HG03108 (cell line): ENCODE results near the gene CFAP92.
"Not testable (repeated sequence)": the region's sequence is repeated elsewhere in the genome, so short reads cannot be mapped to it uniquely, and the experiment has no call there.

Experiments used
- ATAC-seq: cut with Tn5 transposase; IDR thresholded peaks from one replicate; pipeline ENCODE4 v1.9.1; 2021; ENCODE audit warnings: moderate library complexity; ENCODE audit not compliant: unreplicated experiment

The CFAP92 gene

DNA sequence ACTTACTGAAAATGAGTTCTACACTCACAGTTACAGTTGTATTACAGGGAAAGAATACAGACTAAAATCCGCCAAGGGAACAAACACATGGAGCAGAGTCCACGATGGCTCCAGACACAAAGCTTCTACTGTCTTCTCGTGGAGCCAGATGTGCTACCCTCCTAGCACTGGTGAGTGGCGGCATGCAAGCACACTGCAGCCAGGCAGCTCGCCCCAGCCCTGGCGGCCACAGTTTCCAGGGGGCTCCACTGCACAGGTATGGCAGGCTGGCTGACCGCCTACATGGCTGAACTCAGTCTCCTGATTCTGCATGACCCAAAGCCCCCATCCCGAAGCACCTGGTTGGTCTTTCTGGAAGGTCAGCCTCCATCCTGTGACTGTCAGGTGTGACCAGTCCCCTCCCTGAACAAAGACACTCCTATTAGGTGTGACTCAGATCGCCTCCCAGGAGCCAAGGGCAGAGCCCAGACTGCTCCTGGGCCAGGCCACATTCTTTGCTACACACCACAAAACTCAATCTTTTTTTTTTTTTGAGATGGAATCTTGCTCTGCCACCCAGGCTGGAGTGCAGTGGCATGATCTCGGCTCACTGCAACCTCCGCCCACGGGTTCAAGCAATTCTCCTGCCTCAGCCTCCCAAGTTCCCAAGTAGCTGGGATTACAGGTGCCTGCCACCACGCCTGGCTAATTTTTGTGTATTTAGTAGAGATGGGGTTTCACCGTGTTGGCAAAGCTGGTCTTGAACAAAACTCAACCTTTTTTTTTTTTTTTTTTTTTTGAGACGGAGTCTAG, 51.5 kb downstream of the CFAP92 start:
- no peak for ATAC-seq

DNA sequence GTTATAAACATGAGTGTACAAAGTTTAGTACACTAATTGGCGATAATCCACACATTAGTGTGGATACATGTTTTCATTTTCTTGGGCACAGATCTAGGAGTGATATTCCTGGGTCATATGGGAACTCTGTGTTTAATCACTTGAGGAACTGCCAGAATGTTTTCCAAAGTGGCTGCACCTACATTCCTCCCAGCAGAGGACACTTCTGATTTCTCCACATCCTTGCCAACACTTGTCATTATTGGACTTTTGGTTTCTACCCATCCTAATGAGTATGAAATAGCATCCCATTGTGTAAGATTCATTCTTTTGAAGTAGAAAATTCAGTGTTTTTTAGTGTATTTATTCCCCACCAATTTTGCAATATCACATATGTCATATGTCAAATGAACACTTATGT, 53.6 kb downstream of the CFAP92 start:
- no peak for ATAC-seq

DNA sequence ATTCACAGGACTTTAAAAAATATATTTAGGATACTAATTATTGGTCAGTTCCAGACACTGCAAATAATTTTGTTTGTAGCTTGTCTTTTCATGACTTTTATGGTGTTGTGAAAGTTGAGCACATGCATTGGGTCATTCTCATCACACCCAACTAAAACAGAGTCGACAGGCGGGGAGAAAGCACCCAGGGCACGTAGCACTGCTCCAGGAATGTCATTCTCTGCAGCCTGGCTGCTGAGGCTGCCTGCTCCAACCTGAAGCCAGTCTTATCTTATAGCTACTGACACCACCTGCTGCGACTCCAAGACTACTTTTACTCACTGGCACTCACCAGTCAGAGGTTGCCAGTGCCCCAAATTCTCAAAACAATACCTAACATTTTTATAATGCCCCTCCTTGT, 57.5 kb downstream of the CFAP92 start:
- no peak for ATAC-seq

DNA sequence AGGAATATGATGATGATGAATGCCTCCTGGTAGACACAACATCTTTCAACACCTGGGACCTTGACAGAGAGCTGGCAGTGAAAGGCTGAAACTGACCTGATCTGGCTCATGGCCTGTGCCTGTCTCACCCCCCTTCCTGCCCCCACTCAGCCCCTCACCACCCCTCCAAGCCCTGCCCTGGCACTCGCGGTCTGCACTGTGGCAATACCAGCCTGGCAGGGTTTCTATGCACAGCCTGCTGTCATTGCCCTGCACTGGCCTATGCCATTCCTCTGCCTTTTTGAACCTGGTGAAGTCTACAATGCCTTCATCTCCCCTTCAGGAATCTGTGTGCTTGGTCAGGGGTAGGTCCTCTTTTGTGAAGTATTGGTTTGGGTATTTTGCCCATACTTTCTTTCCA, 58.0 kb downstream of the CFAP92 start:
- no peak for ATAC-seq

DNA sequence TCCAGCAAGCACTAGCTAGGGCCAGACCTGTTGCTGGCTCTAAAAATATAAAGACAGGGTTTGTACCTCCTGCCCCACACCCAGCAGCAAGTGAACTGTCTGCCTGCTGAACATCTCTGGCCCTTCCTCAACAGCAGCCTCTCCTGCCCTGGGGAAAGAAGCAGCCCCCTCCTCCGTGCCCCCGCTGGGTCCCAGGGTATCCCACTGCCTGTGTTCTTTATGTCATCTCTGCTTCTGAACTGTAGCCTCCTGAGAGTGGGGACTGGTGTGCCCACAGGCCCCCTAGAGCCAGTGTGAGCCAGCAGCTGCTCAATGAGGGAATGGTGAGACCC, 60.0 kb downstream of the CFAP92 start:
- ATAC-seq = no peak

DNA sequence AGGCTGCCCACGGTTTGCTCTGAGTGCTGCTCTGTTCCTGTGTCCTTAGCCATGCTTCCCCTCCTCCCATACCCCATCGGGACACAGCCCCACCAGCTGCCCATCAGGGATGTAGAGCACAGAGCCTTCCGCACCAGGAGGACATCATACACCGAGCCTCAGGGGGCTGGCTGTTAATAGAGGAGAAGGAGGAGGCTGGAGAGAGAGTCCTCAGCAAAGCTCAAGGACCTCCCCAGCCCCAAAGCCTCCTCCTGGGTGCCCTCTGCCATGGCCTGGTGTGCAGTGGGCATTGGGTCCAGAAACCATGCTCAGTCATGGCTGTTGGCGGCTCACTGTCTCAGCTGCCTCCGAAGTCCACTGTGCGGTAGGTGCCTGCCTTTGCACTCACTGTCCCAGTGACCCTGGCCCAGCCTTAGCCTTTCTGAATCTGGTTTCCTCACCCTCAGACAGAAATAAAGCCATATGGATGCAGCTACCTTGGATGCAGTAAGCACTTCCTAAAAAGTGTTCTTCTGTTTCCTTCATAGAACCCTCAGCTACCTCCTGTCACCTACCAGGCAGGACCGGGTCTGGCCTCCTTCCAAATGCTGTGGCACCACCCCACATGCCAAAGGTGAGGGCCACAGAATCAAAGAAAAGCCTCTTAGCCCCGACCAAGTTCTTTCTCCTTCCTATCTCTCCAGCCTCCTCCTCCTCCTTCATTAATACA, 60.5 kb downstream of the CFAP92 start:
- ATAC-seq = no peak

DNA sequence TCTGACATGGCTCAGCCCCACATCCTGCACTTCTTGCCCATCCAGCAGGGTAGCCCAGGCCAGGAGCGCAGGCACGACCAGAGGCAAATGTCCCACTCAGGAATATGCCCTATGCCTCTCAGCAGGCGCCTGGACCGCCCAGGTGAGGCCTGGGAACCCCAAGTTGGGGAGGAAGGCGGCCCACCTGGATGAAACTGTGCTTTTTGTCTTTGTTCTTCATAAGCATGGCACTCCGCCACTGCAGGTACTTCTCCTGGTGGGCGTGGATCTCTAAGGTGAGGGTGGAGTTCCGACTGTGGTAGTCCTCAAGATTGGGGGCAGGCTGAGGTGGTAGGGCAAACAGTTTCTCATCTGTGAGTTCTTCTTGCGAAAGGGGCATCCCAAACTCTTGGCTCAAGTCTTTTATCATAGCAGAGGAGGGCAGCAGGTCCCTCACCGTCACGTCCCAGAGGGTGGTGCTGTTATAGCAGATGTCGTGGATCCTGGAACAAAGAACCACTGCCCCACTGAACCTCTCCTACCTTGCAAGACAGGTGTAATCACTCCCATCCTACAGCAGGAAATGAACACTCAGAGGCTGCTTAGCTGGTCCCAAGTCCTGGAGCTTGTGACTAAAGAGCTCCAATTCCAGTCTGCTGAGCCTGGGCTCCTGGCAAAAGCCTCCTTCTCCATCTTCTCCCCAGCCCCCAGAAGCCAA, 61.2 kb downstream of the CFAP92 start:
- no peak for ATAC-seq

DNA sequence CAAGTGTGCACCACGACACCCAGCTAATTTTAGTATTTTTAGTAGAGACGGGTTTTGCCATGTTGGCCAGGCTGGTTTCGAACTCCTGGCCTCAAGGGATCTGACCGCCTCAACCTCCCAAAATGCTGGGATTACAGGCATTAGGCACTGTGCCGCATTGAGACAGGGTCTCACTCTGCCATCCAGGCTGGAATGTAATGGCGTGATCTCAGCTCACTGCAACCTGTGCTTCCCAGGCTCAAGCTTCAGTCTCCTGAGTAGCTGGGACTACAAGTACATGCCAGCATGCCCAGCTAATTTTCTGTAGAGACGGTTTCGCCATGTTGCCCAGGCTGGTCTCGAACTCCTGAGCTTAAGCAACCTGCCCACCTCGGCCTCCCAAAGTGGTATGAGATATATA, 62.8 kb downstream of the CFAP92 start:
- ATAC-seq = no peak

DNA sequence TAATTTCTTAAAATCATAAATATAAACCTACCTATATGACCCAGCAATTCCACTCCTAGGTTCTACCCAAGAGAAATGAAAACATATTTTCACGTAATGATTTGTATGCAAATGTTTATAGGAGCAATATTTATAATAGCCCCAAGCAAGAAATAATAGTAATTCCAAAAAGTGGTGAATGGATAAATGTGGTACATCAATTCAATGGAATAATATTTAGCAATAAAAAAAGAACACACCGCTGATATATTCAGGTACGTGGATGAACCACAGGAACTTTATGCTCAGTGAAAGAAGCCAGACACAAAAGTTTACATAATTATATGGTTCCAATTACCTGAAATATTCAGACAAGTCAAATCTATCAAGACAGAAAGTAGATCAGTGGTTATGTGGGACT, 64.5 kb downstream of the CFAP92 start:
- ATAC-seq = no peak

DNA sequence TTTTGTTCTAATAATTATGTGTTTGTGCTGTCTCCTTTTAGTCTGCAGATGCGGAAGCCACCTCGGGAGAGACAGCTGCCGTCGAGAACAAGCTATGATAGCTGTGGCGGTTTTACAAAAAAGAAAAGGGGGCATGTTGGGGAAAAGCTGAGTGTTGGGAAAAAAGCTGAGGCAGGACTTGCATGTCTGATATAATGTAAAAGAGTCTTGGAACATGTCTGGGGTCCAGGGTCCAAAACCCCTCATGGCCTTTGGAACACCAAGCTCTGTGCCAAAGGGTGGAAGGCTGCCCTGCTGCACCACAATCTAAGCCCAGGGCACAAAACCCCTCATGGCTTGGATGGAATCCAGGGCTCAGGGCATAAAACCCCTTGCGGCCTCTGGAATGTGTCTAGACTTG, 69.9 kb downstream of the CFAP92 start:
- not testable (repeated sequence) for ATAC-seq

DNA sequence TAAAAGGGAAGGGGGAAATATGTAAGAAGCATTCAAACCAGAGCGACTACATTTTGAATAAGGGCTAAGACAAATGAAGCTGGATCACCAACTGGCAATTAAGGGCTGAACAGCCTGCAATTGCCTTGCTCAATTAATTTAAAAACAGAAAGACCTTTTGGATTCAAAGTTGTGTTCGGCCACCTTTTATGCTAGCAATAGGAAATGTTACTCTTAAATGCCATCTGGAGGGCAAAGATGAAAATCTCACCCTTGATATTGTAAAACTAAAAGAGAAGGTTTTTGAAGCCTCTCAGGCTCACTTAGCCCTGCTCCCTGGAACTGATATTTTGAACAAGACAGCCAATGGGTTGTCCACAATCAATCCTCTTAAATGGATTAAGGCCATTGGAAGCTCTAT, 70.3 kb downstream of the CFAP92 start:
- ATAC-seq = no peak

DNA sequence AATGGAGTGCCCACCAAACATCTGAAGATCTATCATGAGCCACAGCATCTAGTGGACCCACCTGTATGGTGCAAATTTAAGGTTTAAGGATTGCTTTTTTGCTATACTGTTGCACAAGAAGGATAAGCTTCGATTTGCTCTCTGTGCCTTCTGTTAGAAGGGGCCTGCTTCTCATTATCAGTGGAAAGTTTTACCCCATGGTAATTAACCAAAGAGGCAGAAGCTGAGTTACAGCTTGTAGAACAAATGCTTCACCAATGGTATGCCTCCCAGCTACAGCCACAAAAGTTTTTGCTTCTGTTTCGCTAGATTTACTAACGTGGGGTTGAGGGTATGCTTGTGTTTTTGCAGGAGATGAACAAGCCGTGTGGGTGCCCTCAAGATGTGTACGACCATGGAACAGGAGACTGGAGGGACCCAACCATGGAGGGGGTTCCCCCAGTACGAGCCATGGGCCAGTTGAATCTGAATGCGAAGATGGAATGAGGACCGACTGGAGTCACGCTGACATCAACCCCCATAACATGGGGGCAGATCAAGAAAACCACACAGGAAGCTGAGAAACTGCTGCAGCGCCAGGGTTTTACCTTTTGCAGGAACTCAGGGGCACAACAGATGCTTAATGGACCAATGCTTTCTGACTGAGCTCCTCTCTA, 70.9 kb downstream of the CFAP92 start:
- no peak for ATAC-seq

DNA sequence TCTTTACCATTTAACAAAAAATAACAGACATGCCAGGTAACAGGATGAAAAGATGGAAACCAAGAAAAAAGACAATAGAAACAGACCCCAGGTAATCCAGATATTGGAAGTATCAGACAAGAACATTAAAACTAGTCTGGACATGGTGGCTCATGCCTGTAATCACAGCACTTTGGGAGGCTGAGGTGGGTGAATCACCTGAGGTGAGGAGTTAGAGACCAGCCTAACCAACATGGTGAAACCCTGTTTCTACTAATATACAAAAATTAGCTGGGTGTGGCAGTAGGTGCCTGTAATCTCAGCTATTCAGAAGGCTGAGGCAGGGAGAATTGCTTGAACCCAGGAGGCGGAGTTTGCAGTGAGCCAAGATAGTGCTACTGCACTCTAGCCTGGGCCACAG, 73.9 kb downstream of the CFAP92 start:
- no peak for ATAC-seq

DNA sequence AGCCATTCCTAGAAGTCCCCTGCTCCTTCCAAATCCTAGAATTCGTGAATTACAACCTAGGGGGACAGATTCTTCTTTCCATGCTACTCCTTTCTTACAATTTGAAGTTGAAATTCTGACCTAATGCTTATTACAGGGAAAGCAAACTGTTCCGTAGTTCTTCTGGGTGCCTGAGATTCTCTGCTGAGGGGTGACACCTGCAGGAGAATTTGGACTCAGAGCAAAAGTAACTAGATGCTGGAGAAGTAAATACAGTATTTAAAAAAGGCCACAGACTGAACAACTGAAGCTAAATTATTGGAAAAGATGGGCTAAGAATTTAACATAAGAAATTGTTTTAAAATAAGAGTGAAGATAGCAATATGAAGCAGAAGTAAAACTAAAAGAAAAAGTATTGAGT, 76.6 kb downstream of the CFAP92 start:
- ATAC-seq = no peak

DNA sequence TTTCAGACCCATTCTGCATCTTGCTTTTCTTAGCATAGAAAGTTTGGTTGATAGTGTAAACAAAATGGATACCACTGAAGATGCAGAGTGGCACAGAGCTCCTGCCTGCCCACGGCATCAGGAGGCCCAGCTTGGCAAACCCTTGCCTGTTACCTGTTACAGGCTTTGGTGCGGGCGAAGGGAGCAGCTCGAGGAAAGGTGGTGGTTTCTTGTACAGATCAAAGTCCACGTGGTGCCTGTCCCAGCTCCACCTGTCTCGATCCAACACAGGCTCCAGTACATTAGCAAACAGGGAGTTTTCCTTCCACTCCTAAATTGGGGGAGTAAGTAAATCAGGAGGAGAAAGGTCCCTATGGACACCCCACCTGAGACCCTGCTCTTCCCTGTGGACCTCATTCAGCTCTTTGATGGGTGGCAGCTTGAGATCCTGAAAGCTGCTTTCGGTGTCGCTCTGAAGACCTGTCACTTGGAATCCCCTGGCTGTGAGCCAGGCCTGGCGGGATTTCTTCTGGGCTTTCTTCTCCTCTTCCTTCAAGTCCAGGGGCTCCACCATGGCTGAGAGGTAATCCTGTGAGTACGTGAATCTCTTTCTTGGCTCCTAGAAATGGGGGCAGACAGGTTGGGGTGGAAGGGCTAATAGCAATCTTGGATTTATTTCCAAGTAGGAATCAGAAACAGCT, 78.8 kb downstream of the CFAP92 start:
- ATAC-seq = no peak

DNA sequence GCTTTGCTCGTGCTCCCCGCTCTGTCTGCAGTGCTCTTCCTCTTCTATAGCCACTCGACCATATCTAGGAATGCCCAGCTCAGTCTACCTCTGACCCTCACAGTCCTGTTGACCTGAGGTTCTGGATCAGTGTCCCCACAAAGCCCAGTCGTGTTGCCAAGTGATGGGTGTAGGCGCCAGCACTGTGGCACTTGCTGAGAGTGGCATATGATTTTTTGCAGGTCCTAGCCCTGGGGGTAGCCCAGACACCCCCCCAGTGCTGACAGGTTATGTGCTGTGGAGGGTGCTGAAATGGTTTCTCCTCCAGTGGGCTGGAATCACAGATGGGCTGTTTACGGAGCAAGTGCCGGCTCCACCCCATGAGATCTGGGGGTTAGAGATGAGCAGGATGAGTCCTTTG, 82.0 kb downstream of the CFAP92 start:
- ATAC-seq = no peak

DNA sequence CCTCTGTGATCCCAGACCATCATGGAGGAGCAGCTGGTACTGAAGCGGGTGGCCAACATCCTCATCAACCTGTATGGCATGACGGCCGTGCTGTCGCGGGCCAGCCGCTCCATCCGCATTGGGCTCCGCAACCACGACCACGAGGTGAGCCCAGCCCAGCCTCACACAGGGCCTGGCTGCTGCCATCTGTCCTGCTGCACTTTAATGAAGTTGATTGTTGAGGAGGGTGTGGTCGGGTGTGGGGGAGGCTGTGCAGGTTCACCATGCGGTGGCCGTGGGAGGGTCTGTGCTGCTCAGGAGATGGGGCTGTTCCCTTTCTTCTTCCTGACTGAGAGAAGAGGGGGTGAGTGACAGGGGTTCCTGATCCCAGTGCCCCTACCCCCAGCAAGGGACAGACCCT, 83.9 kb downstream of the CFAP92 start:
- ATAC-seq = no peak

DNA sequence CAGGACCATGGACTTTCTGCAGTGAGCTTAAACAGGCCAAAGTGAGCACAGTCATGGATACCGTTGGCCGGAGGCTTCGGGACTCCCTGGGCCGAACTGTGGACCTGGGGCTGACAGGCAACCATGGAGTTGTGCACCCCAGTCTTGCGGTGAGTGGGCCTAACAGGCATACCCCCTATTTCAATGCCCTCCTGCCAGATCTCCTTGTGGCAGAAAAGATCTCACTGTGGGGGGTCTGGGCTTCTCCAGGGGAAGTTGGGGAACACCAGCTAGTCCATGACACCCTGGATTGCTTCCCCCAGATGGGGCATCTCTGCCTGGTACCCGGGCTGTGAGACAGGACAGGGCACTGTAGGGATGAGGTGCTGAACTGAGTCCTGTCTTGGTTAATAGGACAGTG, 84.9 kb downstream of the CFAP92 start:
- ATAC-seq = no peak

DNA sequence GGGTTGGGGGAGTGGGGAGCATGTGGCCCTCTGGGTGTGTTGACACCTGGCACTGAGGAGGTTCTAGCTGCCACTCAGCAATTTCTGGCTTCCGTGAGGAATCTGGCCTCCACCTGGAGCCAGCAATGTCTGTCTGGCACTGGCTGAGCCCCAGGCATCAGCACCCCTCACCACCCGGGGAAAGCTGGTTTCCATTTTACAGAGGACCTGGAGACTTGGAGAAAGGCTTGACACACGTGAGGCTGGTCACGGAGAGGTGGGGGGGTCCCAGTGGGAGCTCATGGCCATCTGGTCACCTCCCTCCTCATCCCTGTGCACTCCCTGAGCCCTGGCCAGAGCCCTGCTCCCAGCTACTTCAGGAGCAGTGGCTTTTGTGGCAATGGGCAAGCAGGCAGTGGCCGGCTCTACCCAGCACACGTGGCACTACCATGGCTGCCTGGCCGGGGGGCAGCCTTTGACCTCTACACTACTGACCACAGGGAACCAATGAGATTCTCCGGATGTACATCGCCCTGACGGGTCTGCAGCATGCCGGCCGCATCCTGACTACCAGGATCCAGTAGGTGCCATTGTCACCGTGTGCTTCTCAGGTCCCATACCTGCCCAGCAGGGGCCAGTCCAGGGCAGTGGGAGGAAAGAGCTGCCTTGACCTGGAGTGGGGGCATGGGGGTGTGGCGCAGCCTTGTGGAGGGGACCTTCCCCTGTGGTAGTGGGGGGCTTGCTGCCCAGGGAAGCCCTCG, 86.0 kb downstream of the CFAP92 start:
- ATAC-seq = no peak

DNA sequence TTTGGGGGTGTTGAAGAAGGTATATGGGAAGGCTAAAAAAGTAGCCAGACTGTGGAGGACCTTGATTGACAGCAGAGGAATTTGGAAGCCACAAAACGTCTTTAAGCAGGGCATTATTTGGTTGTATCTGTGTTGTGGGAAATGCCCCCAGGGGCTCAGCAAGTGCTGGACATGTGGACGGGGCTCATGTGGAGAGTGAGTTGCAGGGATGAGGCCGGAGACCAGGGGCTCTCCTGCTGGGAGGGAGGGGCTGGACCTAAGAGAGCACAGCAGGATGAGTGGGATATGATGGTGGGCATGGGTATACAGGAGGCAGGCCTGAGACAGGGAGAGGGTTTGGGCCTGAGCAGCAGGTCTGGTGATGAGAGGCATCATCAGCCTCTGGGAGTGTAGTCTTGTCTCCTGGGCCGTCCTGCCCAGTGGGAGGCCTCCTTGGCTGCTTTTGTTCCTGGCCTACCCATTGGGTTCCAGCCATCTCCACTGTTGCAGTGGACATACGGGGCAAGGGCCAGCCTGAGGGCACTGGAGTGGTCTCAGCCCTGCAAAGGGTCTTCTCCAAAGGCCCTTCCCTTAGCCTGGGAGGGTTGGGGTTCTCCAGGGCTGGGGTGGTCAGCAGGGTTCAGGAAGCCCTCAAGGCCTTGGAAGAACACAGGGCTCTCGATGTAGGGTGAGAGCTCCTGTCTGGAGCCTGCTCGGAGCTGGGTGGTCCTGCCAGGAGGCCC, 86.9 kb downstream of the CFAP92 start:
- ATAC-seq = no peak
